Measurements from ENCODE around the gene TLCD1. TPM values are rescaled to one million over a fixed set of nuclear protein-coding genes. Genes with fewer than 3 reads are reported as not detected.

The TLCD1 gene
- total and polyA plus RNA-seq, 2 donors (not counting 3 experiments of a cell fraction or from before 2014, with no cell fraction given): 2.6 to 6.8 TPM

DNA sequence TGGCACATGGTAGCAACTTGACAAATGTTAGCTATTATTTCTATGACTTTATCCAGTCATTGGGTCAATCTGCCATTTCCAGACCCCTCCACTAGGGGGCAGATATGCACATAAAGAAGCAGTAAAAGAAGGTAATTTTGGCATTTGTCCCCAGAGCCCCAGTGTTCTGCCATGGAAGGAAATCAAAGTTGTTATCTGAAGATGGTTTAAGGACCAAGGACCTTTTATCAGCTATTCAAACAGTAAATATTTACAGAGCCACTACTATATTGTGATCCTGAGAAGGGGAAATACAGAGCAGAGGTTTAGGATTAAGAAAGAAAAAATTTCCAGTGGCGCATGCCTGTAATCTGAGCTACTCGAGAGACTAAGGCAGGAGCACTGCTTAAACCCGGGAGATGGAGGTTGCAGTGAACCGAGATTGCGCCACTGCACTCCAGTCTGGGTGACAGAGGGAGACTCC is 37.8 kb upstream of the TLCD1 start:
- Histone ChIP-seq H3K4me1 (ENCODE audit: control insufficient read depth, extremely low read depth, insufficient read depth, low read length) (peaks cover 16% of the 10 kb centered on the region), H3K9ac (replicated peaks; ENCODE audit: extremely low read depth, insufficient read depth, low read length) (no peak overlapping the region), H3K9me3 (replicated peaks; ENCODE audit: control insufficient read depth, insufficient read depth, low read length) (no peaks in the 10 kb centered on the region), H3K4me3 (replicated peaks in 1 of 3; ENCODE audit: insufficient read depth in 1 of 3, low read depth in 1 of 3, low read length in 3 of 3) (no peak overlapping the region), H3K27ac (ENCODE audit: insufficient read depth, low read depth, low read length) (no peak overlapping the region), H4K20me1 (replicated peaks; ENCODE audit: control insufficient read depth, extremely low read depth, insufficient read depth, low read length) (no peaks in the 10 kb centered on the region), H3K36me3 (ENCODE audit: control insufficient read depth in 2 of 2, extremely low read depth in 1 of 2, insufficient read depth in 2 of 2, low read length in 2 of 2) (peaks cover 7 to 19% of the 10 kb centered on the region in 2 experiments), H3K4me2 (ENCODE audit: insufficient read depth, low read length) (no peak overlapping the region), H3K27me3 (ENCODE audit: control insufficient read depth in 2 of 2, insufficient read depth in 2 of 2, low read length in 2 of 2) (no peaks in the 10 kb centered on the region), H2AFZ (ENCODE audit: low read depth, low read length) (no peak overlapping the region), H3K9me1 (replicated peaks; ENCODE audit: control insufficient read depth, extremely low read depth, insufficient read depth, low read length) (no peaks in the 10 kb centered on the region), H3K79me2 (ENCODE audit: control insufficient read depth, insufficient read depth, low read length) (peaks cover 10% of the 10 kb centered on the region)
- TF ChIP-seq MYC (IDR thresholded peaks at IDR 0.05; ENCODE audit: low read depth, low read length) (no peak), EZH2 (IDR thresholded peaks at IDR 0.05; ENCODE audit: borderline replicate concordance, low read depth, low read length, severe bottlenecking) (no peak), POLR2AphosphoS5 (IDR thresholded peaks at IDR 0.05; ENCODE audit: insufficient read depth, low read depth, low read length) (no peak), CTCF (IDR thresholded peaks at IDR 0.05; ENCODE audit: extremely low read depth in 1 of 2, insufficient read depth in 1 of 2, low read depth in 1 of 2, low read length in 2 of 2) (peak; percentile 66 to 75)
- intact Hi-C loops (cut with micrococcal nuclease): loop anchor here (1.0 kb wide), 4 partner anchors 48 to 152 kb away; partner anchors contain the start of genes DHRS13 and FAM222B
- FAIRE-seq: peak; percentile 64
- CTCF ChIA-PET: interaction anchor here (0.6 to 6.4 kb wide), 64 partner anchors 10 to 360 kb away, joined by 3 to 130 read pairs (median 8); partner anchors contain the start of genes DHRS13, ERAL1, FAM222B and FLOT2
- peak; percentile 79 for DNase-seq (ENCODE audit: low read depth, low spot score)
- POLR2A ChIA-PET: interaction anchor here (1.5 kb wide), 1 partner anchor 79 kb away, joined by 8 read pairs; the partner anchor contains the start of gene FAM222B
- BruUV-seq (replicated peaks): no TSS peak
- dilution Hi-C loops (cut with MboI; ENCODE audit: extremely low pct_ligation_motif_present, low sequenced_read_pairs): no loop called here
